Lung microvascular endothelial cell (primary cell): ENCODE measurements around the gene PXT1. TPM values are rescaled to one million over a fixed set of nuclear protein-coding genes. Genes with fewer than 3 reads are reported as not detected.
A peak's percentile ranks its signal among the peaks of the same experiment; 100 is the strongest.
"Not testable (repeated sequence)": the region's sequence is repeated elsewhere in the genome, so short reads cannot be mapped to it uniquely, and the experiment has no call there.

Experiments used
- DNase-seq, 2 donors: peaks; one replicate each; pipeline versions ENCODE4 v3.0.0 to v3.0.0-alpha.2; 2010; ENCODE audit warnings: low read depth in 2 of 2
- total RNA-seq: library from RNA; depleted of rRNA; stranded (reverse); fragments of >200 nt; gene quantifications from 2 replicates; pipeline ENCODE4 v1.2.1, GENCODE V29; 2014

The PXT1 gene, protein sequence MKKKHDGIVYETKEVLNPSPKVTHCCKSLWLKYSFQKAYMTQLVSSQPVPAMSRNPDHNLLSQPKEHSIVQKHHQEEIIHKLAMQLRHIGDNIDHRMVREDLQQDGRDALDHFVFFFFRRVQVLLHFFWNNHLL
- total RNA-seq = under 0.01 TPM in 2 replicates

GRCh38 chr6:36442671-36443470, at the start of gene PXT1, which contains the start of gene KCTD20:
PXT1 (minus strand) TSS chr6:36442854; CDS start chr6:36426082, 16,772 bp downstream.
KCTD20 (plus strand) TSS chr6:36443000; CDS start chr6:36470098, 27,098 bp downstream.
- DNase-seq = peak; percentile 89 to 90

DNA sequence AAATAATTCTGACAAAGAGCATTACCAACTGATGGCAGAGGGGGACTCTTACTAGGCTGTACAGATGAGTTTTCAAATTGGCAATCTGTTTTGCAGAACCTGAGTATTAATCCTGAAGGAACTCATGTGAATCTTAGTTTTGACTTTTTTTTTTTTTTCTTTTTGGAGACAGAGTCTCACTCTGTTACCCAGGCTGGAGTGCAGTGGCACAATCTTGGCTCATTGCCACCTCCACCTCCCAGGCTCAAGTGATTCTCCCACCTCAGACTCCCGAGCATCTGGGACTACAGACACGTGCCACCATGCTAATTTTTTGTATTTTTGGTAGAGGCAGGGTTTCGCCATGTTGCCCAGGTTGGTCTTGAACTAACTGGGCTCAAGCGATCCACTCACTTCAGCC, 49.4 kb upstream of the PXT1 start:
- no peak for DNase-seq

GRCh38 chr6:36491378-36491965, 48.8 kb upstream of the PXT1 start:
- DNase-seq = no peak

GRCh38 chr6:36489426-36489825, 46.8 kb upstream of the PXT1 start:
- no peak for DNase-seq

DNA sequence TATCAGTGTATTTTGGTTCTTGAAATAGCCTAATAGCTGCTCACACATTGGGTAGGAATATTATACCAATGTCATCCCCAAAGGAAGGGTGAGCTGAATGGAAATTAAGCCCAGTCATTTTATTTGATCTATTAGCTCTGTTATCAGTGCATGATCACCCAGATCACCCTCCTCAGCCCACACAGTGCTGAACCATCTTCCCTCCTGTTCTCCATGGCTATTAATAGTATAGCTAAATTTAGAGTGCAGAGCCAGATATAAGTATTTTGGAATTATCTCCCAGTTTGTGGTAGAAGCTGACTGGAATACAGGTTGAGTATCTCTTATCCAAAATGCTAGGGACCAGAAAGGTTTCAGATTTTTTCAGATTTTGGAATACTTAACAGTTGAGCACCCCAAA, 45.6 kb upstream of the PXT1 start:
- DNase-seq = no peak

DNA sequence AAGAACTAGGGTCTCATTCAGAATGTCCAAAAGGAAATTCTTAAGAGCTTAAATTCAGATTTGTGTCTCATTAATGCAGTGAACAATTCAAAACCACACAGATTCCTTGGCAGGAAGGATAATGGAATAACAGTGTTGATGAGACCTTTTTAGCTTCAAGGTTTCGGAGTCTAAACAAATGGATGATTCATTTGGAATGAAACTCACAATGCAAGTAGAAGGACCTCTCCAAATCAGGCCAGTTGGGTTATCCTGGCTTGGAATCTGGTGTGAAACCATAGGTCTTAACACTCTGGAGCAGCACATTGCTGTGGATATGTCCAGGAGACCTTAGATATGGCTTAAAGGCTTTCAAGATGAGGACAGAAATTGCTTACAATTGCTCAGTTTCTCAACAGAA, 45.0 kb upstream of the PXT1 start:
- peak in 1 of 2 donors; percentile 13 for DNase-seq

GRCh38 chr6:36484736-36485135, 42.1 kb upstream of the PXT1 start:
- DNase-seq = no peak

- DNase-seq = not testable (repeated sequence)
Measured at GRCh38 chr6:36483326-36483725, 40.7 kb upstream of the PXT1 start.

DNA sequence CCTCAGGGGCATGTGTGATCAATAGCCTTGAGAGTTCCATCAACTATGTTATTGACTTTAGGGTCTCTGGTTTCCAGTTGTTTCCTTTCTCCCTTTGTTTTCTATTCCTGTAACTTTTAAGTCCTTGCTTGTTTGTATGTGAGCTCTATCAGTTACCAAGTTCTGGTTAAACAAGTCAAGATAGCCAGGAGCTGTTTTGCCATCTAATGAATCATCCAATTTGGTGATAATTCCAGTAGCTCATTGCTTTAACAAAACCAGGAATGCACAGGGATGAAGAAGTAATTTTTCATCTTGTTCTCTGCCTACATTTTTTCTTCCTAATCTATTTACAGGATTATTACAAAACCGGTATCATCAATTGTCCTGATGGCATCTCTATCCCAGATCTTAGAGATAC, 36.6 kb upstream of the PXT1 start:
- DNase-seq = no peak

- DNase-seq = no peak
Measured at GRCh38 chr6:36478051-36478526, 35.4 kb upstream of the PXT1 start.

GRCh38 chr6:36469946-36470345, 27.3 kb upstream of the PXT1 start:
- no peak for DNase-seq

GRCh38 chr6:36469148-36469661, 26.6 kb upstream of the PXT1 start:
- no peak for DNase-seq

DNA sequence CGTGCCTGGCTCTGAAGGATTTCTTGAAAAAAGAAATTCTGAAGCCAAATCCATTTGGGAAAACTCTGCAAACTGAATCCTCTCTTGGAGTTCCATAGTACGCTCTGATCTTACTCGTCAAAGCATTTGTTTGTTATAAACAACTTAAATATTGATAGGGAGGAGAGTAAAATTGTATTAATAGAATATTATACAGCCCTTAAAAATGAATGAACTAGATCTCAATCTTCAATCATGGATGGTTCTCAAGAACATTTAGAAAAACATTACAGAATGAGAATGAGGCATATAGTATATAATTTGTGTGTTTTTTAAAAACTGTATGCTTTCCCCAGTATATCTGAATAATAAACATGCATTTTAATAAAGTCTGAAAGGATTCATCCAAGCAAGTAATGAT, 25.0 kb upstream of the PXT1 start:
- no peak for DNase-seq

DNA sequence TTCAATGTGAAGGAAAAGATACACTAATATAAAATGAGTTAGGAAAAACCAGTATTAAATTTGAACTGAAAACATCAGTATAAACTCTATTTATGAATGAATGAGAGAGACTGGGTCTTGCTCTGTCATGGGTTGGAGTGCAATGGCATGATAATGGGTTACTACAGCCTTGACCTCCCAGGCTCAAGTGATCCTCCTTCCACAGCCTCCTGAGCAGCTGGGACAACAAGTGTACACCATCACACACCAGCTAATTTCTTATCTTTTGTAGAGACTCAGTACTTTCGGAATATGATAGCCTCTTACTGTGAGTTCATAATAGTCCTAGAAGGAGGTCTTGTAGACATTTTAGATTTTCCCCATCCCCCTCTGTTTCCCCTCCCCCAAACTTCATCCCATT, 21.6 kb upstream of the PXT1 start:
- no peak for DNase-seq

DNA sequence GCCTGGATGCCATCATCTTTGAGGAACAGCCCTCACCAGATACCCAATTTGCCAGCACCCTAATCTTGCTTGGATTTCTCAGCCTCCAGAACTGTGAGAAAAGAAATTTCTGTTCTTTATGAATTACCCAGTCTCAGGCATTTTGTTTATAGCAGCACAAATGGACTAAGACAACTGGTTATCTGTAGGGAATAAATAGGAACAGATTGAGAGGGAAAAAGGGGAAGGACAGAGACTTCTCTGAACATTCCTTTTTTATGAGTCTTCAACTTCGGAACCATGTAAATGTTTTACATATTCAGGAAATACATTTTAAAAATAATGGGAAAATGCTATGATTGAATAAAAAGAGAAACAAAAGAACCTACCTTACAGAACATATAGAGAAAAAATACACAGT, 21.0 kb upstream of the PXT1 start:
- DNase-seq = no peak

- DNase-seq = peak in 1 of 2 donors; percentile 13
Measured at GRCh38 chr6:36461646-36462045, 19.0 kb upstream of the PXT1 start.

DNA sequence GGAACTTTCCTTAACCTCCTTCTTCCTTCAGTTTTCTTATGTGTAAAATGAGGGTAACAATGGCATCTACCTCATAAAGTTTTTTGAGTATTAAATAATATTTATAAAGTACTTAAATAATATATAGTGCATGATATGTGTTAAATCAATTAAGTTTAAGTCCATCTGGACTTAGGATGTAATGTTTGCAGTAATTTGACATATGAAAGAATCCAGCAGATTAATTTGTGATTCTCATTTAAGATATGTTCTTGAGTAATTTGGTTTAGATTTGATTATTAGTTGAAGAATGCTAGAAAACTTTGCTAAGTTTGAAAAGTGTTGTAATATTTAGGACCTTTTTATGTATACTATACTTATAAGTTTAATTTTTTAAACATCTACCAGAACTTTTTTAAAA, 18.3 kb upstream of the PXT1 start:
- no peak for DNase-seq

DNA sequence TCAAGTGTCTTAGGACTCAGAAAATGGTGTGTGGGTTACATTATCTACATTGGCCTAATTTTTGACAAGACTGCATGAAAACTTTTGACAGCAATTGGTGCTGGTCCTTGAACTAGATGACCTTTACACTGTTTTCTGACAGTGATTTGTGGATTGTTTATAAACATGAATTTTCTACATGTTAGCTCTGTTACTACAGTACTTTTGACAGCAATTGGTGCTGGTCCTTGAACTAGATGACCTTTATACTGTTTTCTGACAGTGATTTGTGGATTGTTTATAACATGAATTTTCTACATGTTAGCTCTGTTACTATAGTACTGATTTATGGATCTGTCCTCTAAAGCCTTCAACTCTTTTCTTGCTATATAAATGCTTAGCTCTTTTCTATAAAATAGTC, 16.8 kb upstream of the PXT1 start:
- DNase-seq = peak in 1 of 2 donors; percentile 49

- no peak for DNase-seq
Measured at GRCh38 chr6:36455486-36456027, 12.9 kb upstream of the PXT1 start.

DNA sequence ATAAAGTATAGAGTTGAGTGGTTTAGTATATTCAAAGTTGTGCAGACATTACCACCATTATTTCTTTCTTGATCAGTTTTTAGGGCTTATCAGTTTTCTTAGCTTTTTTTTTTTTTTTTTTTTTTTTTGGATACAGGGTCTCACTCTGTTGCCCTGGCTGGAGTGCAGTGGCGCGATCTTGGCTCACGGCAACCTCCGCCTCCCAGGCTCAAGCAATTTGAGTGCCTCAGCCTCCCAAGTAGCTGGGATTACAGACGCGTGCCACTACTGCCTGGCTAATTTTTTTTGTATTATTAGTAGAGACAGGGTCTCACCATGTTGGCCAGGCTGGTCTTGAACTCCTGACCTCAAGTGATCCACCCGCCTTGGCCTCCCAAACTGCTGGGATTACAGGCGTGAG, 10.2 kb upstream of the PXT1 start:
- not testable (repeated sequence) for DNase-seq

GRCh38 chr6:36449173-36449572, 6.5 kb upstream of the PXT1 start:
- DNase-seq = not testable (repeated sequence)

- DNase-seq = no peak
Measured at GRCh38 chr6:36445621-36446020, 3.0 kb upstream of the PXT1 start.
